Activated CD8-positive, alpha-beta memory T cell treated with anti-CD3 and anti-CD28 coated beads, Interleukin-2, amount 50 U/mL, for 24 hours (primary cell): ENCODE data around the gene NFIX.

Experiments used
- DNase-seq: peaks from one replicate; pipeline ENCODE4 v3.0.0-alpha.2; 2020; ENCODE audit errors: extremely low read depth

The NFIX gene

DNA sequence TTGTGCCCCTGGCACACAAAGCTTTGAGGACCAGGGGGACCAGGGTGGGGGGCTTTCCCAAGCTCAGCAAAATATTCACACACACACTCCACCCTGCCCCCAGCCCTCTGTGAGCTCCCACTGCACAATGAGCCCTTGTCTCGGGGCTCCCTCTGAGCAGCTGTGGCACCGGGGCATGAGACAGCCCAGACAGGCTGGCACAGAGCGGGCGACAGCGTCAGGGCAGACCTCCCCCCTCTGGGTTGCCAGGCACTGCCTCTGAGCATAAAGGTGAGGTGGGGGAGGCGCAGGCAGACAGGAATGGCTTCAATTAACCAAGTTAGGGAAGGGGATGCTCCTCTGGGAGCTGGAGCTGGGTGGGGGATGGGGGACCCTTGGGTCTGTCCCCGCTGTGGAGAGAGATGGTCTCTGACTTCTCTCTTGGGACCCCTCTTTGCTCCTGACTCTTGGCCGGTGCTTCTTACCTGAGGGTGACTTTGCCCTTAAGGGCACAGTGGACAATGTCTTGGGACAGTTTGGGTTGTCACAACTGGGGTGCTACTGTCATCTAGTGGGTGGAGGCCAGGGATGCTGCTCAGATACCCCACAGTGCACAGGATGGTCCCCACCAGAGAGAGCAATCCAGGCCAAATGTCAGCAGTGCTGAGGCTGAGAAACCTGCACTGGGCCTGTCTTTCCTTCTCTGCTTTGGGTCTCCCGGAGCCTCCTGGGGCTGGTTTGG, 77.1 kb downstream of the NFIX start:
- no peak for DNase-seq

DNA sequence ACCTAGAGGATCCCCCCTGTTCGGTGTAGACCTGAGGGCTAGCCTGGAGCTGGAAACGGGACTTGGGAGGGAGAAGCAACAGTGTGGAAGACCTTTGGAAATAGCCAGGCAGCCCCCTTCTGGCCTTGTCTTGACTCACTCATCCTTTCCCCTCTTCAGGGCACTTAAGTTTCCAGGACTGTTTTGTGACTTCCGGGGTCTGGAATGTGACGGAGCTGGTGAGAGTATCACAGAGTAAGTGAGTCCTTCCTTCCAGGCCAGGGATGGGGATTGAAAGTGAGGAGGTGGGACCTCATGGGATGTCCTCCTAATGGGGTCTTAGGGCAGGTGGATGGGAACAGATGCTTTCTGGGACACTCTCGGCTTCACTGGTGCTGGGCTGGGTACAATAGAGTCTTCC, 78.0 kb downstream of the NFIX start:
- no peak for DNase-seq

DNA sequence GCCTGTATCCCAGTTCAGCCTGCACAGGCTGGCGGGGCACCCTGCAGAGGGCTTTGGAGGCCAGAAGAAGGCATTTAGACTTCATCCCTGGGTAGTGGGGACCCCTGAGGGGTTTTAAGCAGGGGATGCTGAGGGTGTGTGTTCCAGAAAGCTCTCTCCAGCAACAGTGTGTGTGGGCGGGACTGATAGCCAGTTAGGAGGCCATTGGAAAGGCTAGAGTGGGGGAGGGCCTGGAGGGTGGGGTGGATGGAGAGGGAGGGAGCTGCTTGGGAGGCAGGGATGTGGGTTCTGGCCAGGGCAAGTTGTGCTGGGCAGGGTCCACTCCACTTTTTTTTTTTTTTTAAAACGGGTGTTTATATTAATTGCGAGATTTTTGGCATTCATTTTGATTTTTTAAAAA, 79.1 kb downstream of the NFIX start:
- no peak for DNase-seq

DNA sequence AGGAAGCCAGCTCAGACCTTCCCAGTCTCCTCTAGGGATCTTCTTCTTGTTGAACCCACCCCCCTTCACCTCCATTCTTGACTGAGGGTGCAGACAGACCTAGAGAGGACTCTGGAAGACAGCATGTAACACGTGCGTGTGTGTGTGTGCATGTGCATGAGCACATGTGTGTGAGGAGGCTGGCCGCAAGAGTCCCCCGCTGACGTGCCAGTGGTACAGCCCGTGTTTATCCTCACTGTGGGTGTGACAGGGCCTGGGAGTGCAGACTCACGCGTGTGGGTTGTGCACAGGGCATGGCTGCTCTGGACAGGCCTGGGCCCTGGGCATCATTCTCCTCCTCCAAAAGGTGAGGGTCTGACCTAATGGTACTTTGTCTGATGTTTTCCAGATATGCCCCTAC, 81.0 kb downstream of the NFIX start:
- DNase-seq, result no peak

DNA sequence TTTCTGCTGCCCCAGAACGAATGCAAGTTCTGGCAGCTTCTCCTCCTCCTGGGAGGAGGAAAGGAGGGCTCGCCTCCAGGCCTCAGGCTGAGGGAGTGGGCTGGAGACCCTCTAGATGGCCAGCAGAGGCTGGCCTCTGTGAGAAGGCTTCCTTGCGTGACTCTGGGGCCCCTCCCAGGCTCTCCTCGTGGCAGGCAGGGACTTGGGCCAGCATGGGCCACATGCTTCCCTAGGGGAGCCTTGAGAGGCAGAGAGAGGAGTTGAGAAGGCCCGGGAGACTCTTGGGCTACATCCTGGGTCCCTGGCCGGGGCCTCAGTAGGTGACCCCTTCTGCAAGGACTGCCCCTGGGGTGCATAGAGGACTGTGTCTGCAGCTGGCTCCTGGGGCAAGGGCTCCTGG, 81.5 kb downstream of the NFIX start:
- no peak for DNase-seq

DNA sequence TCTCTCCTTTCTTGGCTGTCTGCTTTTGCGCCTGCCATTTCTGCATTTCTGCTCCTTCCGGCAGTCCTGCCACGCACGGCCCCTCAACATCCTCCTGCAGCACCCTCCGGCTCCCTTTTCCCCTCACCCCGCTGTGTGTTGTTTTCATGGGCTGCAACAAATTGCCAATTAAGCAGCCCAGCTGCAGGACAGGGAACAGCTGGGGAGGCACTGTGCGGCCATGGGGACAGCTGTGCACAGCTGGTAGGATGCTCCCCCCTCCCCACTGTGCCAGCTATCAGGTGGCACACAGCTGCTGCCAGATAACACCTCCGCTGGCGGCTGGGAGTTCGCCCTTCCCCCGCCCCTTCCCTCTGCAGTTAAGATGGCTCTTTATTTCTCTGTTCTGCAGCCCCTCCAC, 82.0 kb downstream of the NFIX start:
- no peak for DNase-seq

DNA sequence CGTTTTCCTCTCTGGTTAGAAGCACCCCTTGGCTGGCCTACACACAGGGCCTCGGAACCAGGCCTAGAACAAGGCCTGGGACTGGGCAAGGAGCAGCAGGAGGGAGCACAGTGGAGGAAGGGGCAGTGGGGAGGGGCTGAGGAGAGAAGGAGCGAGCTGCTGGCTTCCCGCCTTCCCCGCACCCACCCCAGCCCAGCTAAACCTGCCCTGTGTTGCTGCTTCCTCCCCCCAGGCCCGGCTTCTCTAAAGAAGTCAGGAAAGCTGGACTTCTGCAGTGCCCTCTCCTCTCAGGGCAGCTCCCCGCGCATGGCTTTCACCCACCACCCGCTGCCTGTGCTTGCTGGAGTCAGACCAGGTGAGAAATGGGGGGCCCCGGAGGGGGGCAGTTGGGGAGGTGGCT, 83.1 kb downstream of the NFIX start:
- no peak for DNase-seq

DNA sequence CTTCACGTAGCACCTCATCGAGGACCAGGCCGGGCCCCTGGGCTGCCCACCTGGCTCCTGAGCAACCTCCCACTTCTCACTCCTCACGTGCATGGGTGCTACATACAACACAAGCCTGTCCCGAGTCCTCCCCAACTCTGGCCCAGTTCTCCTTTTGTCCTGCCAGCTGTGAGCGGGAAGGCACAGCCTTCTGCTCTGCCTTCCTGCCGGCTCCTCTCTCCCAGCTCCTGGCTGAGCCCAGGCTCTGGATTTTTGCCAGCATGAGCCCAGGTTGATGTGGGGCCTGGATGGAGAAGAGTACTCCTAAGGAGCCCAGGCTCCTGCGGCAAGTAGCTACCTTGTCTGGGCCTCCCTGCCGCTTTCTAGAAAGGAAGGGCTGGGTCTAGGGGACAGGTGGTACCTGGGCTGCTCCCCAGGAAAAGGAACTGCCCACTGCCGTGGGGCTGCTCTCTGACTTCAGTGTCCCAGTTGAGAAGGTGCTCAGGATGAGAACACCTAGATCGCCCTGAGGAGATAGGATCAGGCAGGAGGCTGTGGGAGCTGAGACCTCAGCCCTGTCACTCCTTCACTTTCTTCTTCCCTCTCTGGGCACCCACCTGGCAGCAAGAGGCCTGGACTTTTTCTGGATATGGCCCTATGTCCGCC, 83.7 kb downstream of the NFIX start:
- DNase-seq, result no peak

DNA sequence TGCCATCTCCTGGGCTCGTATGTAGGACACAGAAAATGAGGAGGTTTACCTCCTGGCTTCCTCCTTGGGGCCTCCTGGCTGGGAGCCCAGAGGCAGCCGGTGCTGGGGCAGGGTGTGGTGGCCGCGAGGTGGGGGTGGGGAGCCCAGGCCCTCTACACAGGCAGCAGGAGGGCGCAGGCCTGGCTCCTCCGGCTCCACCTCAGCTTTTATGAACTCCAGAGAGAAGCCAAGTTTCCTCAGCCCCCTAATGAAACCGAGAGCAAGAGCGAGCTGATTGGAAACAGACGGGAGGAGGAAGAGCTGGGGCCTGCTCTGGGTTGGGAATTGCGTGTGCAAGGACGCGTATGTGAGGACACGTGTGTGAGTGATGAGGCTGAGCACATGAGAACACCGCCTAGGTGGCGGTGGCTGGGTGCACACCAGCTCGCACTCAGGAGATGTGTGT, 84.3 kb downstream of the NFIX start:
- no peak for DNase-seq

DNA sequence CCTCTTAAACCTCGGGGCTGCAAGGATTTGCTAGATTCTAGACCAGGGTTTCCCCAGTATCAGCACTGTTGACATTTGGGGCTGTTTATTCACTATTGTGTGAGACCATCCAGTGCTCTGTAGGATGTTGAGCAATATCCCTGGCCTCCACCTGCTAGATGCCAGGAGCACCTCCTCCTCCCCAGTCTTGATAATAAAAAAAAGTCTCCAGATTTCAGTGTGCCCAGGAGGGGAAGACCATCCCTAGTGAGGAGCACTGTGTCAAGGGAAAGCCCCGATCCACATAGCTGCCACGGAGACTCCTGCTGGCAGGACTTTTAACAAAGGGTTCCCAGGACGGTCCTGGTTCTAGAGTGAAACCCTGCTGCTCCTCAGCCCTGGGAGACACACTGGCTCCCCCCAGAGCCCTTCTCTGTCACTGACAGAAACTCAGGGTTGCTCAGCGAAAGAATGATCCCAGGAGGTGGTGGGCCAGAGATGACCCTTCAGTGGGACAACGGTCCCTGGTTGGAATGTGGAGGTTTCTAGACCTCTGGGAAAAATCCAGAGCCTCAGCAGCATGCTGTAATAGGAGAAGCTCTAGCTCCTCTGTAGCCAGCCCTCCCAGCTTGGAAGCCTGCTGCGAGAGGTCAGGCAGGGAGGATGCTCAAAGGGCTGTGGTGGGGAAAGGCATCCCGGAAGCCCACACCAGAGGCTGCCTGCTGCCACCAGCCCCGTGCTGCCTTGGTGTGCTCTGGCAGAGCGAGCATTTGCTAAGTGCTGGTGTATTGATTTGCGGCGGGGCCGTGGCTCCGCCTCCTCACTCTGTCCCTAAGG, 87.1 kb downstream of the NFIX start:
- DNase-seq, result no peak

DNA sequence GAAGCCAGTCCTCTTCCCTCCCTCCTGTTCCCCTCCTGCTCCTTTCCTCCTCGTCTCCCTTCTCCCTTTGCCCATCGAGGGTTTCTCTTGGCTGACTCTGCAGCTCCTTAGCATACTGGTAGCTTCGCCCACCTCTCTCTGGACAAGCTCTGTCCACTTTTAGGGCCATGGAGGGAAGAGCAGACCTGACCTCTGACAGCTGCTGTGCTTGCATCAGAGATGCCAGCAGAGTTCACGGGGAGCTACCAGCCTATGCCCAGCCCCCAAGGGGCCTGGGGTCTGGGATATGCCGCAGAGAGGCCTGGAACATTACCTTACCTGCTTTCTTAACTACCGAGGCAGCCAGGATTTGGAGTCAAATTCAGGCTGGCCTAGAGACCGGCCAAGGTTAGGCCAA, 87.7 kb downstream of the NFIX start:
- DNase-seq, result no peak

DNA sequence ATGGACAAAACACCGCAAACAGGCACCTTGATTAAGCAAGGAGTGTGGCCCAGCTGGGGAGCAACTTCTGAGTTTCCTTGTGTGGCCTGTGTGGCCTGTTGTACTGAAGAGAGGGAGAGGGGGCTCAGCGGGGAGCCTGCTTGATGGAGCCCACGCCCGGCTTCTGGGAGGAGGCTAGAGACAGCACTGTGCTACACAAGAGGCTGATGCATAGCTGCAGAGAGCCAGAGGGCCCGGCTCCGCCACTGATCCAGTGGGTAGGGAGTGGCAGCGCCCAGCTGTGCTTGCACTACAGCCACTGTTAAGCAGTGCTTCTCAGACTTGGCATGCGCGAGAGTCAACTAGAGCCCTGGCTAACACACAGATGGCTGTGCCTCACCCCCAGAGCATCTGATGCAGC, 88.4 kb downstream of the NFIX start:
- DNase-seq, result no peak

DNA sequence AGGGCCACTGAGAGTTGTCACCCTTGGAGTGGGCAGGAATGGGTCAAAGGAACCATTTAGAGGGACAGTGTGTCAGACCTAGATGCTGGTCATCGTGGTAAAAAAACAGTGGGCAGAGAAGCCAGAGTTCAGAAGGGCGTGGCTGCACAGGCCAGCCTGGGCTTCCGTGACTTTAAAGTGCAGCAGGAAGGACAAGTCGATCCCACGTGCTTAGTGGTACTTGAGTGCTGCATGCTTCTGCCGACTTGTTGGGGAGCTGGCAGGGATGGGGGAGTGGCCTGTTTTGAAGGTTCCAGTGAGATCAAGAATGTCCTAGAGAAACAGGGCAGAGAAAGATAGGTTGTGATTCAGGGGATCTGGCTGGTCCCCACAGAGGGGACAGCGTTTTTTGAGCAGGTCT, 90.4 kb downstream of the NFIX start:
- DNase-seq, result no peak

DNA sequence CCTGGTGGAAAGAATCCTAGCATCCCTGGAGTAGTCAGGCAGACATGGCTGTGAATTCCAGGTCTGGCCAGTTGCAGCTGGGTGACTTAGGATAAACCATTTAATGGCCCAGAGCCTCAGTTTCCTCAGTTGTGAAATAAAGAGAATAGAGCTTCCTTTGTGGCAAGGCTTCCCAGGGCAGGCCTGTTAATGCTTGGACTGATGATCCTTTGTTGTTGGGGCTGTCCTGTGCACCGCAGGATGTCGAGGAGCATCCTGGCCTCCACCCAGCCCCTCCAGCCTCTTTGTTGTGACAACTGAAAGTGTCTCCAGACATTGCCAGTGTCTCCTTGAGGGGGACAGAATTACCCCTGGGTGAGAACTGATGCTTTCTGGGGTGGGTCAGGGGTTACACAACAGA, 91.1 kb downstream of the NFIX start:
- DNase-seq, result no peak

DNA sequence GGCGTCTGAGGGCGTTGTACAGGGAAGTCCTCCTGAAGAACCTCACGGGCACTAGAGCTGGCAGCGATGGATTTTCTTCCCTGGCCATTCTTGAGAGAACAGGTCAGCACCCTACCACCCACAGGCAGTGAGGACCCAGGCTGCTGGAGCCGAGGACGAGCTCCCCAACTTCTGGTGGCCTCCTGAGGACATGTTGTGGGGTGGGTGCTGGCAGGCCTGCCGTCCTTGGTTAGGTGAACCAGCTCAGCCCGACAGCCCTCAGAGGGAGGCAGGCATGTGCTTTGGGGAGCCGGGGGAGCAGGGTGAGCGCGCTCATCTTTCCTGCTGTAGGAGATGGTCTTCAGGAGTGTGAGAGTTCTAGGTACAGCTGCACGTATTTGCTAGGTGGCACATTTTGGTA, 92.0 kb downstream of the NFIX start:
- DNase-seq, result no peak

DNA sequence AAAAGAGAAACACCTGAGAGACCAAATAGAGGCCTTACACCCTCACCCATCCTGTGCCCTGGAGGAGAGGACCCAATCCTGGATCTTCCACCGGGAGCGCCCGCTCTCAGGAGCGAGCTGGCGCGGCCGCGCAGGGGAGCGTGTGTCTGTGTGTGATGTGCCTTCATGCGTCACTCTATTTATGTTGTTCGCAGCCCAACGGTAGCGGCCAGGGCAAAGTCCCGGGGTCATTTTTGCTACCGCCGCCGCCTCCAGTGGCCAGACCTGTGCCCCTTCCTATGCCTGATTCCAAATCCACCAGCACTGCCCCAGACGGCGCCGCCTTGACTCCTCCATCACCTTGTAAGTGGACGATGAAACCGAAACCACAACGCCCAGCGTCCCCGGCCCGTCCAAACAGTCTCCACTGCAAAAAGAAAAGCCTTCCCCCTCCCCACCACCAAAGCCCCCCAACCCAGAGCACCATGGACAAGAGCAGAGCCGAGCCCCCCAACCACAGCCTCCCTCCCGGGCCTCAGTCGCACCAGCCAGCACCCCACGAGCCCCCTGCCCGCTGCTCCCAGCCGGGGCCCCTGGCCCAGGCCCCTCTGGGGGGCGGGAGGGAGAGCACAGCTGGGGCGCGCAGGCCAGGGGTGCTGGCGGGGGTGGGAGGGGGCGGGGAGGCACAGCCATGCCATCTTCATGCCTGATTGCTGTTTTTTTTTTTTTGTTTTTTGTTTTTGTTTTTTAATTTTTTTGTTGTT, 92.7 kb downstream of the NFIX start:
- no peak for DNase-seq

DNA sequence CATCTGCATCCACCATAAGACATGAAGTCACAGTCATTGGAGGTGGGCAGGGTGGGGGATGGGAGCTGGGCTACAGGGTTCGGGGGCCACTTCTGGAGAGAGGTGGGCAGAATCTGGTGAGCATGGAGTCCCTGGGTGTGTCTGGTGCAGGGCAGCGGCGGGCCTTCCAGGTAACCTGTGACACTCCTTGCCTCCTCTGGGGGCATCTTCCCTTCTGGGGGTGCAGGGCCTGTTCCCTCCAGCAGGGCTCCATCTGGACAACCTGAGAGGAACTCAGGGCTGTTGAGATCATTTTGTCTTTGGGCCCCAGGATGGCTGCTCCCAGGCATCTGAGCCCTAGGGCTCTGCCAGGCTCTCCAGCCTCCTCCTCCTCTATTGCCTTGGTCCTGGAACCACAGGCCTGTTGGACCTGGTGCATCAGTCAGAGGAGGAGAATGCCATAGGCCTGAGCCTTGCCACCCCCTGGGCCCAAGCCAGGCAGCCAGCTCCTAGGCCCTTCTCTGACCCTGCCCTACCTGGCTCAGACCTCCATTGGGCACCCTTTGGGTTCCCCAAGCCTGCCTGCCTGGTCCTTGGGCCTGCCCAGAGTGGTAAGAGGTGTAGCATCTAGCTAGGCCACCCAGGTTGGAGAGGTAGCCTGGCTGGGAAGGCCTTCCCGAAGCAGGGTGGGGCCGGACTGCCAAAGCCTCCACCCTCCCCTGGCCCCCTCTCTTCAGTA, 94.0 kb downstream of the NFIX start:
- DNase-seq, result no peak

DNA sequence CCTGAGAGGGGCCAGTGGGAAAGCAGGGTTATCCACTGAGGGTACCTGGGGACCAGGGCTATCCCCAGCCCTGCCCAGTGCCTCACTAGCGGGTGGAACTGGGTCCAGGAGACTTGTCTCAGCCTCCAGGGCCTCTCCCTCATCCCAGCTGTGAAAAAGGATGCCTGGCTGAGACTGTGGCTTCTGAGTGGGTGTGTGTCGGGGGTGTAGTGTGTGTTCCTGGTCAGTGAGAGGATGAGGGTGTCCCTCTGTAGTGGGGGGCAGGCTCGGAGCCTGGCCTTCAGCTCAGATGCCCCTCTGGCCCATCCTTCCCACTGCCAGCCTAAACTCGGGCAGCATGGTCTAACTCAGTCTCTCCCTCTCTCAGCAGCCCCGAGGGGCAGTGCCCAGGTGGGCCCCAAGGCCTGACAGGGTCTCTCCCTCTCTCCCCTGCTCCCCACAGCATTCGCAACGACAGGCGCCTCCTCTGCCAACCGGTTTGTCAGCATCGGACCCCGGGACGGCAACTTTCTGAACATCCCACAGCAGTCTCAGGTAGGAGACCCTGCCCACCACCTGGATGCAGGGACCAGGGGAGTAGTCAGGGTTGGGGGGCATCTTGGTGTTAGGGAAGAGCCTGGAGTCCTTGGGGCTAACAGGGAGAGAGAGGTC, 94.7 kb downstream of the NFIX start:
- no peak for DNase-seq

DNA sequence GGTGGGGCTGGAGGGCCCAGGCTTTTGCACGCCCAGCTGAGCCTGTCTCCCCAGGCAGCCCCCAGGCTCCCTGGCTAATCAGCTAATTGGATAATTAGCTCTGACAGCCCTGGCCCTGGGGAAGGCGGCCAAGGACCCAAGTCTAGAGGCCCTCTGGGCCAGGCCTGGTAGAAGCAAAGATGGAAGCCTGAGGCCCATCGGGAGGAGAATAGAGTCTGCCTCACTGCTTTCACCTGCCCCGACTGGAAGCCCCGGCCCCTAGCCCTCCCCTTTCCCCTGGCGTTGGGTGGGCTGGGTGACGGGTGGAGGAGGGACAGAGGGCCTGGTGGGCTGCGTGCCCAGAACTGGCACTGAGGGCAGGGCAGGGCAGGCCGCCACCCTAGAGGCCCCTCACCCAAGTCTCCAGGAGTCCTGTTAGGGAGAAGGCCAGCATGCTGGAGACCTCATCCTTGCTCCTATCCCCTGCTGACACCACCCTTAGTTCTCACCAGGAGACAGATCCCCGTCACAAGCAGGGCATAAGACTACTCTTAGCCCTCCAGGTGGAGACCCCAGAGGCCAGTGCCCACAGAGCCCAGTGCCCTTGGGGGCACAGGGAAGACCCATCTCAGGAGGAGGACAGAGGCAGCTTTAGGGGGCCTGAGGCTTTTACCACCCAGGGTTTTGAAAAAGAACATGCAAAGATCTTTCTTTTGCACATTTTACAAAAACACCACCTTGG, 95.4 kb downstream of the NFIX start:
- no peak for DNase-seq

DNA sequence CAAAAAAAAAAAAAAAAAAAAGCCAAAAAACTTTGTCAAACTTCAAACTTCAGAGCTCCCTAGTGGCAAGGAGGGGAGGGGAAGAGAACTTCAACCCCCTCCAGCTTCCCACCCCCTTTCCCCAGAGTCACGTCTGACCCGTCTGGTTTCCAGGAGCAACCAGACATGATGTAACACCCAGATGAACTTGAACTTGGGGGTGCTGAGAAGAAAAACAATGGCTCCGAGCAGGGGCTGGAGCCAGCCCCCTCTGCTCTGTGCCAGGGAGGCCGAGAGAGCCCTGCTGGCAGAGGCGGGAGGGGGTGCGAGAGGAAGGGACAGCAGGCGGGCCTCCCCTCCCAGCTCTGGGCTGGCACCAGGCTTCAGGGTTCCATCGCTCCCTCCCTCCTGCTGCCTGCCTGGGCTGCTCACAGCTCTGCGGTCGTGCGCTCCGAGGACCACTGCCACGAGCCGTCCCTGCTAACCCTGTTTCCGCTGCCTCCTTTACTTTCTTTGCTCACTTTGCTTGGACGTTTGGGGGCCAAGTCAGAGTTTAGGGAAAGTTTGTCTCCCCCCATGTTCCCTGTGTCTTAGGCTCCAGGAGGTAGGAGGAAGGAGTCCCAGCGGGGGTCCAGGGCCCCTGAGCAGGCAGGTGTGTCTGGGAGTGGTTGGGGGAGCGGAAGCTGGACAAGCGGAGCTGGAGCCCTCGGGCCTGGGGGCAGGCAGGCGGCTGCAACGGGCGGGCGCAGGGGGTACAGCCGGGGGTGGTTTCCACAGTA, 96.3 kb downstream of the NFIX start:
- no peak for DNase-seq
